Smooth muscle cell (in vitro differentiated cells): ENCODE measurements around the gene ZEB1. TPM values are rescaled to one million over a fixed set of nuclear protein-coding genes. Genes with fewer than 3 reads are reported as not detected.
"Not testable (repeated sequence)": the region's sequence is repeated elsewhere in the genome, so short reads cannot be mapped to it uniquely, and the experiment has no call there.

Source experiments
- DNase-seq: peaks from one replicate; lab custom pipeline; 2025; ENCODE audit not compliant: unreplicated experiment; lab: John Stamatoyannopoulos, UW
- H2AFZ ChIP-seq: fragments of 200-600 bp; sonication (generic); 2 replicates; pipeline ENCODE4 v1.6.0; 2016; ENCODE audit warnings: antibody characterized with exemption, low read depth, mild to moderate bottlenecking
- H3F3A ChIP-seq: fragments of 200-600 bp; sonication (generic); 2 replicates; pipeline ENCODE4 v1.6.0; 2017; ENCODE audit warnings: antibody characterized with exemption, low read depth
- H3K27ac ChIP-seq: fragments of 200-600 bp; sonication (generic); 2 replicates; pipeline ENCODE4 v1.5.1; 2016; ENCODE audit warnings: low read depth, mild to moderate bottlenecking
- H3K27me3 ChIP-seq: fragments of 200-600 bp; sonication (generic); 2 replicates; pipeline ENCODE4 v1.6.1; 2016; ENCODE audit warnings: low read depth, mild to moderate bottlenecking
- H3K36me3 ChIP-seq: fragments of 200-600 bp; sonication (generic); 2 replicates; pipeline ENCODE4 v1.5.1; 2016; ENCODE audit warnings: low read depth
- H3K4me1 ChIP-seq: fragments of 200-600 bp; sonication (generic); 2 replicates; pipeline ENCODE4 v1.5.1; 2016; ENCODE audit warnings: low read depth
- H3K4me2 ChIP-seq: fragments of 200-600 bp; sonication (generic); 2 replicates; pipeline ENCODE4 v1.6.0; 2016; ENCODE audit warnings: mild to moderate bottlenecking
- H3K4me3 ChIP-seq: fragments of 200-600 bp; sonication (generic); 2 replicates; pipeline ENCODE4 v1.5.1; 2016; ENCODE audit warnings: mild to moderate bottlenecking
- H3K79me2 ChIP-seq: fragments of 200-600 bp; sonication (generic); 2 replicates; pipeline ENCODE4 v1.6.0; 2016; ENCODE audit warnings: low read depth, mild to moderate bottlenecking
- H3K9ac ChIP-seq: fragments of 200-600 bp; sonication (generic); 2 replicates; pipeline ENCODE4 v1.6.0; 2016; ENCODE audit warnings: low read depth
- H3K9me3 ChIP-seq: fragments of 200-600 bp; sonication (generic); replicated peaks from 2 replicates; pipeline ENCODE4 v1.5.1; 2016; ENCODE audit warnings: low read depth
- H4K20me1 ChIP-seq: fragments of 200-600 bp; sonication (generic); 2 replicates; pipeline ENCODE4 v1.6.0; 2016; ENCODE audit warnings: low read depth
- WGBS: methylation state at CpG from one replicate; pipeline ENCODE4 v1.1.7; 2016; ENCODE audit warnings: low lambda C conversion rate; 5-methylcytosine and 5-hydroxymethylcytosine counted together
- polyA plus RNA-seq: library from polyadenylated mRNA; unstranded; fragments of >200 nt; fragmentation: Nextera tagmentation; extraction: Ambion mirVana; gene quantifications from 2 replicates; pipeline ENCODE4 v1.2.1, GENCODE V29; 2016
- total RNA-seq: library from RNA; depleted of rRNA; stranded (reverse); fragments of >200 nt; gene quantifications from 2 replicates; pipeline ENCODE4 v1.2.3, GENCODE V29; 2014
- TF ChIP-seq, protein P1 (sequence below): fragments of 200-600 bp; sonication (generic); IDR thresholded peaks from 2 replicates; pipeline ENCODE4 v1.5.1; 2017; ENCODE audit warnings: borderline replicate concordance, mild to moderate bottlenecking, antibody characterized with exemption; ENCODE audit not compliant: insufficient read depth, poor library complexity, severe bottlenecking

ZEB1 gene
- total and polyA plus RNA-seq, 2 experiments from 2014 or later, result 7.9 to 15.7 TPM

DNA sequence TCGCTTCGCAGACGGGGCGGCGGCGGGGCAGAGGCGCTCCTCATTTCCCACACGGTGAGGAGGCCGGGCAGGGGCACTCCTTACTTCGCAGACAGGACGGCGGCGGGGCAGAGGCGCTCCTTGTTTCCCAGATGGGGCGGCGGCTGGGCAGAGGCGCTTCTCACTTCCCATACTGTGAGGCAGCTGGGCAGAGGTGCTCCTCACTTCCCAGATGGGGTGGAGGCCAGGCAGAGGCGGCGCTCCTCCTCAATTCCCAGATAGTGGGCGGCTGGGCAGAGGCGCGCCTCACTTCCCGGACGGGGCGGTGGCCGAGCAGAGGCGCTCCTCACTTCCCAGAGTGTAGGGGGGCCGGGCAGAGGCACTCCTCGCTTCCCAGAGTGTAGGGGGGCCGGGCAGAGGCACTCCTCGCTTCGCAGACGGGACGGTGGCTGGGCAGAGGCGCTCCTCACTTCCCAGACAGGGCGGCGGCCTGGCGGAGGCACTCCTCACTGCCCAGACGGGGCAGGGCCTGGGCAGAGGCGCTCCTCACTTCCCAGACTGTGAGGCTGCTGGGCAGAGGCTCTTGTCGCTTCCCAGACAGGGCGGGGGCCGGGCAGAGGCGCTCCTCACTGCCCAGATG is 43.1 kb downstream of the ZEB1 start:
- Histone ChIP-seq H3K4me3 (no peak overlapping the region), H3K4me2 (no peak overlapping the region), H3K9me3 (no peaks in the 10 kb centered on the region), H3K79me2 (no peaks in the 10 kb centered on the region), H3F3A (no peaks in the 10 kb centered on the region), H3K27me3 (no peaks in the 10 kb centered on the region), H2AFZ (no peak overlapping the region), H3K36me3 (no peaks in the 10 kb centered on the region), H3K9ac (no peak overlapping the region), H3K4me1 (no peaks in the 10 kb centered on the region), H3K27ac (no peak overlapping the region), H4K20me1 (peaks cover 15% of the 10 kb centered on the region)
- DNase-seq, result no peak
- 96% methylated on average over 24 of the region's 44 CpGs for WGBS
- TF ChIP-seq, protein P1, sequence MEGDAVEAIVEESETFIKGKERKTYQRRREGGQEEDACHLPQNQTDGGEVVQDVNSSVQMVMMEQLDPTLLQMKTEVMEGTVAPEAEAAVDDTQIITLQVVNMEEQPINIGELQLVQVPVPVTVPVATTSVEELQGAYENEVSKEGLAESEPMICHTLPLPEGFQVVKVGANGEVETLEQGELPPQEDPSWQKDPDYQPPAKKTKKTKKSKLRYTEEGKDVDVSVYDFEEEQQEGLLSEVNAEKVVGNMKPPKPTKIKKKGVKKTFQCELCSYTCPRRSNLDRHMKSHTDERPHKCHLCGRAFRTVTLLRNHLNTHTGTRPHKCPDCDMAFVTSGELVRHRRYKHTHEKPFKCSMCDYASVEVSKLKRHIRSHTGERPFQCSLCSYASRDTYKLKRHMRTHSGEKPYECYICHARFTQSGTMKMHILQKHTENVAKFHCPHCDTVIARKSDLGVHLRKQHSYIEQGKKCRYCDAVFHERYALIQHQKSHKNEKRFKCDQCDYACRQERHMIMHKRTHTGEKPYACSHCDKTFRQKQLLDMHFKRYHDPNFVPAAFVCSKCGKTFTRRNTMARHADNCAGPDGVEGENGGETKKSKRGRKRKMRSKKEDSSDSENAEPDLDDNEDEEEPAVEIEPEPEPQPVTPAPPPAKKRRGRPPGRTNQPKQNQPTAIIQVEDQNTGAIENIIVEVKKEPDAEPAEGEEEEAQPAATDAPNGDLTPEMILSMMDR, result no peak

DNA sequence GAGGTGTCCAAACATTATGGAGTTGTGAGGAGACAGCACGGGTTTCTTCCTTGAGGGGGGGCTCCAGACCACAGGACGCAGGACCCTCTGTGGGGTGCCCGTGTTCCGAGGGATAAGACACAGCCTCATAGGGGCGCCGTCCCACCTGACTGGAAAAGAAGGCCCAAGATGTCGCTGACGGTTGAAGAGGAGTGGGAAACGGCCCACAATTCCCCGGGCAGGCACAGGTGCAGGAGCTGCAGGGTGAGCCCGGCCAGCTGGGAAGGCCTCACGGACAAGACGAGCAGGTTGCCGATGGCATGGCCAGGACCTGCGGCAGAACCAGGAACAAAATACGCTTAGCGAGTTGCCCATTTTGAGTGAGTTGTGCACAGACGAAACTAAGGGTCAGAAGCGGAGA is 44.7 kb downstream of the ZEB1 start:
- not testable (repeated sequence) for H3K79me2 ChIP-seq, H3K27ac ChIP-seq
- 96% methylated on average over 19 of the region's 19 CpGs for WGBS

DNA sequence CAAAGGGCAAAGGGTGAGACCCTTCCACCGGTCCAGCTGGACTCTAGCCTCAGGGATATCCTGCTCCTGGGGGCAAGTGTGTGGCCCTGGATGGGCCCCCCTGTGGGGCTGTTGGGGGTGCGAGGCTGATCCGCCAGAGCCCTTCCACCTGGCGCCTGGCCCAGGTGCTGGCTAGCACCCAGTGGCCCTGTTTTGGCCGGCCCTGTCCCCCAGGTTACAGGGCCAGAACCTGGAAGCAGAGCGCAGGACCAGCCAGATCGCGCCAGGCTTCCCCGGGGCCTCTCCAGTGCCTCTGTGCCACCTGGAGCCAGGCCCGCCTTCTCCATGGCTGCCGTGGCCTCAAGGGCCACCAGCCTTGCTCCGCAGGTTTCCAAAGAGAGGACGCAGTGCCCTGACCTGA is 45.2 kb downstream of the ZEB1 start:
- not testable (repeated sequence) for H3K4me3 ChIP-seq, H3K79me2 ChIP-seq, H3K27me3 ChIP-seq, H3K36me3 ChIP-seq, H3F3A ChIP-seq, H3K4me2 ChIP-seq, H2AFZ ChIP-seq, H4K20me1 ChIP-seq, H3K9me3 ChIP-seq, H3K27ac ChIP-seq, DNase-seq, H3K9ac ChIP-seq, H3K4me1 ChIP-seq
- WGBS, result 96% methylated on average over 13 of the region's 13 CpGs

More for the DNA sequence above, 44.7 kb downstream of the ZEB1 start:
- not testable (repeated sequence) for H3K9ac ChIP-seq, H3K36me3 ChIP-seq, H3K4me1 ChIP-seq, H3K9me3 ChIP-seq, DNase-seq, H3K4me2 ChIP-seq, H4K20me1 ChIP-seq, H3K4me3 ChIP-seq, H3K27me3 ChIP-seq, H3F3A ChIP-seq, H2AFZ ChIP-seq

DNA sequence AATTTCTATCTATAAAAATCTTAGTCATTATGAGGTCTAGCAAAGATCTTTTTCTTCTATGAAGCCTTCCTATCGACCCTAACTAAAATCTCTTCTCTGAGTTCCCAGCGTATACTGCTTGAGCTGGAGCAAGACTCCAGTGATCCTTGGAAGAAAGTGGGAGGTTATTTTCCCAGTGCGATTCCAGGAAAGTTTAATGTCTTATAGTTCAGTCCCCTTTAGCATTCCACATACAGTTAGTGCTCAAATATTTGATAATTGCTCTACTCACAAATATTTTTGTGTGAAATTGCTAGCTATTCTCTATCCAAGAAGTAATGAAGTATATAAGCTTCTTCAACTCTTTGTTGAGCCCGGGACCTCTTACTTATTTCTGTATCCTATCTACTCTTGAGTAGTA is 47.7 kb downstream of the ZEB1 start:
- TF ChIP-seq, protein P1, result no peak
- Histone ChIP-seq H3K4me2 (no peak overlapping the region), H2AFZ (no peak overlapping the region), H3K79me2 (peaks cover 13% of the 10 kb centered on the region), H4K20me1 (peaks cover 25% of the 10 kb centered on the region), H3K36me3 (no peaks in the 10 kb centered on the region), H3K9me3 (no peaks in the 10 kb centered on the region), H3K4me1 (no peaks in the 10 kb centered on the region), H3K27ac (no peak overlapping the region), H3K4me3 (no peak overlapping the region), H3F3A (no peaks in the 10 kb centered on the region), H3K9ac (no peak overlapping the region), H3K27me3 (no peaks in the 10 kb centered on the region)
- DNase-seq, result no peak
- 91% methylated on average over 4 of the region's 4 CpGs for WGBS

DNA sequence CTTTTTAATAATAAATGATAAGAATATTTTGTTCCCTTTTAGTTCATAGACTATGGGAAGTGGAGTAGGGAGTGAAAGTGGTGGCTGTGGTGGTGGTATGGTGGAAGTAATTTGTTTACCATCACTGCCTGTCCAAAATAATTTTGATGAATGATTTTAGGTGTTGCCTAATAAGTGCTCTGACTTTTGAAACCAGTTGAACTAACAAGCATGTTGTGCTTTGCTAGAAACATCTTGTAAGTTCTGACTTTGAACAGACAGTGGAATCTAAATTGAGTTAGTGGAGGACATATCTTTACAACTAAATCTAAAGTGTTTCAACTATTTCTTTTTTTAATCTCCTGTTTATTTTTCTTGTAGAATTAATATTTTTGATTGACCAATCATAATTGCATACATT is 49.7 kb downstream of the ZEB1 start:
- no peaks in the 10 kb centered on the region for H3F3A ChIP-seq
- H3K27me3 ChIP-seq, result no peaks in the 10 kb centered on the region
- no peaks in the 10 kb centered on the region for H3K9me3 ChIP-seq
- no peak overlapping the region for H3K27ac ChIP-seq
- no peaks in the 10 kb centered on the region for H3K4me1 ChIP-seq
- H4K20me1 ChIP-seq, result peaks cover 26% of the 10 kb centered on the region
- TF ChIP-seq, protein P1, result no peak
- no peaks in the 10 kb centered on the region for H3K36me3 ChIP-seq
- H2AFZ ChIP-seq, result no peak overlapping the region
- H3K4me2 ChIP-seq, result no peak overlapping the region
- H3K9ac ChIP-seq, result no peak overlapping the region
- no peak overlapping the region for H3K4me3 ChIP-seq
- H3K79me2 ChIP-seq, result peaks cover 13% of the 10 kb centered on the region
- no peak for DNase-seq
